Thyroid gland (tissue), 4 donors: ENCODE results near the gene CDH24. TPM values are rescaled to one million over a fixed set of nuclear protein-coding genes. Genes with fewer than 3 reads are reported as not detected.

ENCODE experiments used
- DNase-seq, 2 donors: peaks; one replicate each; pipeline ENCODE4 v3.0.0-alpha.2; 2019
- H3K27ac ChIP-seq, 3 donors: fragments of 200-600 bp; sonication (generic); 1 replicate in 2 of 3; 2 replicates in 1 of 3; pipeline ENCODE4 v1.5.1; 2016 to 2019; ENCODE audit warnings: mild to moderate bottlenecking in 1 of 3, moderate library complexity in 1 of 3
- H3K27me3 ChIP-seq: fragments of 200-600 bp; sonication (generic); one replicate; pipeline ENCODE4 v1.5.1; 2019
- H3K36me3 ChIP-seq, 2 donors: fragments of 200-600 bp; sonication (generic); one replicate each; pipeline ENCODE4 v1.5.1; 2016 to 2019
- H3K4me1 ChIP-seq, 2 donors: fragments of 200-600 bp; sonication (generic); one replicate each; pipeline ENCODE4 v1.5.1; 2017 to 2019
- H3K4me3 ChIP-seq, 3 donors: fragments of 200-600 bp; sonication (generic); replicated peaks in 1 of 3; 1 replicate in 2 of 3; 2 replicates in 1 of 3; pipeline ENCODE4 v1.5.1; 2016; ENCODE audit warnings: mild to moderate bottlenecking in 1 of 3
- H3K9me3 ChIP-seq: fragments of 200-600 bp; sonication (generic); one replicate; pipeline ENCODE4 v1.5.1; 2017
- POLR2A ChIP-seq, 2 donors: fragments of 450-650 bp; IDR thresholded peaks; one replicate each; pipeline ENCODE4 v1.6.1; 2017; ENCODE audit warnings: antibody characterized with exemption in 2 of 2, mild to moderate bottlenecking in 2 of 2, moderate library complexity in 1 of 2
- WGBS, 2 donors: methylation state at CpG; one replicate each; pipeline ENCODE4 v1.1.5; 2017; 5-methylcytosine and 5-hydroxymethylcytosine counted together
- intact Hi-C: fragments of 100-400 bp; cut with DNase I; formaldehyde crosslinking; loops from one replicate; pipeline ENCODE4 v1.15.1; 2023
- total RNA-seq, 4 donors: library from RNA; depleted of rRNA; stranded (reverse); fragments of >200 nt; gene quantifications; one replicate each; pipeline ENCODE4 v1.2.3, GENCODE V29; 2016
- TF ChIP-seq, protein P1 (sequence below), 6 experiments: fragments of 200-600 bp in 3 of 6; fragments of 450-650 bp in 3 of 6; sonication (generic) in 3 of 6; IDR thresholded peaks; one replicate each; pipeline ENCODE4 v1.5.1; 2016 to 2019; ENCODE audit warnings: antibody characterized with exemption in 6 of 6, mild to moderate bottlenecking in 2 of 6, inconsistent platforms in 1 of 6, moderate library complexity in 1 of 6

Gene CDH24
- total RNA-seq, 4 donors from 2014 or later, result 2.9 to 7.8 (median 5.6) TPM

DNA sequence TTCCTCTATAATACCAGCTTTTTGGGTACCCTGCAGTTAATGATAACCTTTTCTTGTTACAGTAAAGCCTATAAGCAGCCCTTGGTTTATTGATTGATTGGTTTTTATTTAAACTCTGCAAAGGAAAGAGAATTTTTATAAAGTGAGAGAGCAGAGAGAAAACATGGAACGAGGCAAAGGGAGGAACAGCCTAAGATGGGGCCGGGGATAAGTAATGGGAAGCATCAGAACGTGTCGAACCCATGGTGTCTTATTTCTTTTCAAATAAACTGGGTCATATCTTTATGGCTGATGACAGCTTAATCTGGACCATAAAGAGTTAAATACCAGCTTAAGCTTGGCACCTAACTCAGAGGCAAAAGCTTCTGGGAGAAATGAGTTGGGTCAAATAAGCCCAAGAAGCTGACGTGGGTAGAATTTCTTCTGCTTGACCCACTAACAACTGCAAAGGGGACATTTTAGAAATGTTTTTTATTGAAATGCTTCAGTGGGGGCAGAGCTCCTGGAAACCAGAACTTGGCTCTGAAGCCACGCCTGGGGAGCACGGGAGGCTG lies 35.4 kb downstream of the CDH24 start:
- TF ChIP-seq POLR2A (IDR thresholded peaks at IDR 0.05), result no peak
- TF ChIP-seq, protein P1, sequence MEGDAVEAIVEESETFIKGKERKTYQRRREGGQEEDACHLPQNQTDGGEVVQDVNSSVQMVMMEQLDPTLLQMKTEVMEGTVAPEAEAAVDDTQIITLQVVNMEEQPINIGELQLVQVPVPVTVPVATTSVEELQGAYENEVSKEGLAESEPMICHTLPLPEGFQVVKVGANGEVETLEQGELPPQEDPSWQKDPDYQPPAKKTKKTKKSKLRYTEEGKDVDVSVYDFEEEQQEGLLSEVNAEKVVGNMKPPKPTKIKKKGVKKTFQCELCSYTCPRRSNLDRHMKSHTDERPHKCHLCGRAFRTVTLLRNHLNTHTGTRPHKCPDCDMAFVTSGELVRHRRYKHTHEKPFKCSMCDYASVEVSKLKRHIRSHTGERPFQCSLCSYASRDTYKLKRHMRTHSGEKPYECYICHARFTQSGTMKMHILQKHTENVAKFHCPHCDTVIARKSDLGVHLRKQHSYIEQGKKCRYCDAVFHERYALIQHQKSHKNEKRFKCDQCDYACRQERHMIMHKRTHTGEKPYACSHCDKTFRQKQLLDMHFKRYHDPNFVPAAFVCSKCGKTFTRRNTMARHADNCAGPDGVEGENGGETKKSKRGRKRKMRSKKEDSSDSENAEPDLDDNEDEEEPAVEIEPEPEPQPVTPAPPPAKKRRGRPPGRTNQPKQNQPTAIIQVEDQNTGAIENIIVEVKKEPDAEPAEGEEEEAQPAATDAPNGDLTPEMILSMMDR (IDR thresholded peaks at IDR 0.05), result no peak
- no peak for DNase-seq
- no peaks in the 10 kb centered on the region for H3K4me1 ChIP-seq
- H3K27ac ChIP-seq, result no peak overlapping the region
- H3K27me3 ChIP-seq, result no peaks in the 10 kb centered on the region
- WGBS, 2 donors, result 68 to 69% methylated on average over 7 of the region's 7 CpGs
- H3K36me3 ChIP-seq, result peaks cover 12 to 13% of the 10 kb centered on the region in 2 donors
- intact Hi-C loops, result no loop called here
- no peaks in the 10 kb centered on the region for H3K9me3 ChIP-seq
- H3K4me3 ChIP-seq, result no peak overlapping the region

DNA sequence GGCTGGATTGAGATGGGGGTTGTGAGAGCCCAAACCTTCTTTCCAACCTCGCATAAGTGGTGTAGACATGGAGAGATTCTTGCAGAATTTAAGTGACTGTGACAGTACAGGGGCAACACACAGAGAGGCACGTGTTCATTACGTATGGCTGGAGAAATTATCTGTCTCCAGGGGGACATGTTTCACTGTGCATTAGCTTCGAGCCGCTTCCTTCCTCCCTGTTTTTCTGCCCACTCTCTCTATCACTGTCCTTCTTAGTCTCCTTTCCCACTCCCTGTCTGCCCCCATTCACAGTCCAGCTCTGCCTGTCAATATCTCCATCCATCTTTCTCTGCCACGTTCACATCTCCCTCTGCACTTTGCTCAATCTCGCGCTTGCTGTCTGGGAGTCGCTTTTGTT lies 35.9 kb downstream of the CDH24 start:
- 72 to 75% methylated on average over 9 of the region's 9 CpGs for WGBS, 2 donors
- intact Hi-C loops, result no loop called here
- DNase-seq, result no peak
- H3K27me3 ChIP-seq, result no peaks in the 10 kb centered on the region
- peaks cover 12 to 13% of the 10 kb centered on the region in 2 donors for H3K36me3 ChIP-seq
- TF ChIP-seq, protein P1 (IDR thresholded peaks at IDR 0.05), result no peak
- no peak for TF ChIP-seq POLR2A (IDR thresholded peaks at IDR 0.05)
- H3K9me3 ChIP-seq, result no peaks in the 10 kb centered on the region
- no peaks in the 10 kb centered on the region for H3K4me1 ChIP-seq
- H3K27ac ChIP-seq, result no peak overlapping the region
- H3K4me3 ChIP-seq, result no peak overlapping the region

GRCh38 chr14:23020143-23021128 lies 36.9 kb downstream of the CDH24 start:
- TF ChIP-seq, protein P1 (IDR thresholded peaks at IDR 0.05), result no peak
- TF ChIP-seq POLR2A (IDR thresholded peaks at IDR 0.05), result no peak
- 82 to 91% methylated on average over 7 of the region's 7 CpGs for WGBS, 2 donors
- H3K36me3 ChIP-seq, result peaks cover 3 to 5% of the 10 kb centered on the region in 2 donors
- H3K4me1 ChIP-seq, result no peaks in the 10 kb centered on the region
- no peak for DNase-seq
- intact Hi-C loops, result no loop called here
- H3K4me3 ChIP-seq, result no peak overlapping the region
- H3K27ac ChIP-seq, result no peak overlapping the region
- no peaks in the 10 kb centered on the region for H3K27me3 ChIP-seq
- no peaks in the 10 kb centered on the region for H3K9me3 ChIP-seq

DNA sequence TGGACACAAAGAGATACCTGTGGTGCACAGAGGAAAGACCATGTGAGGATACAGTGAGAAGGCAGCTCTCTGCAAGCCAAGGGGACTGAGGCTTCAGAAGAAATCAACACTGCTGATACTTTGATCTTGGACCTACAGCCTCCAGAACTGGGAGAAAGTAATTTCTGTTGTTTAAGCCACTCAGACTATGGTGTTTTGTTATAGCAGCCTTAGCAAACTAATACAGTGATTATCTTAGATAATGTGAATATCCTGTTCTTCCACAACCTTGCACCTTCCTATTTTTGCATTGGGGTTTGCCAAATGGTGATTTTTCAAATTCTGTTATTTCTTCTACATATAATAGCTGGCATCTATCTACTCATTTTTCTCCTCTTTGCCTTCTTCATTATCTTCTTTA lies 39.2 kb downstream of the CDH24 start:
- Histone ChIP-seq H3K4me1 (no peaks in the 10 kb centered on the region), H3K36me3 (no peaks in the 10 kb centered on the region), H3K9me3 (no peaks in the 10 kb centered on the region), H3K27ac (no peak overlapping the region), H3K27me3 (no peaks in the 10 kb centered on the region), H3K4me3 (no peak overlapping the region)
- TF ChIP-seq POLR2A (IDR thresholded peaks at IDR 0.05), result no peak
- TF ChIP-seq, protein P1 (IDR thresholded peaks at IDR 0.05), result no peak
- DNase-seq, result no peak
- intact Hi-C loops, result no loop called here

DNA sequence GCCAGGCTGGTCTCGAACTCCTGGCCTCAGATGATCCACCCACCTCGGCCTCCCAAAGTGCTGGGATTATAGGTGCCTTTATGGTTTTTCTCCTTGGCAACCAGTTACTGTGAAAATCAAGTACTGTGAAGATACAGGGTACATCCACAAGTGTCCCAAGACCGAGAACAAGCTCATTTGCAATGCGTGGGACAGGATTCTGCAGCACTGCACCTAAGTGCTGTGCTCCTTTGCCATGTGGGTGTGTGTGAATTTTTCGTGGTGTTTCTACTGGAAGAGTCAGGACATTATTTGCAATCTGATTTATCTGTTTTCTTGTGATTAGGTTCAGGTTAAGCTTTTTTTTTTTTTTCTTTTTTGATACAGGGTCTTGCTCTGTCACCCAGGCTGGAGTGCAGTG lies 40.2 kb downstream of the CDH24 start:
- Histone ChIP-seq H3K4me3 (no peak overlapping the region), H3K27ac (no peak overlapping the region), H3K27me3 (no peaks in the 10 kb centered on the region), H3K4me1 (no peaks in the 10 kb centered on the region), H3K36me3 (no peaks in the 10 kb centered on the region), H3K9me3 (no peaks in the 10 kb centered on the region)
- TF ChIP-seq, protein P1 (IDR thresholded peaks at IDR 0.05), result no peak
- TF ChIP-seq POLR2A (IDR thresholded peaks at IDR 0.05), result no peak
- intact Hi-C loops, result no loop called here
- WGBS, 2 donors, result 91 to 95% methylated on average over 5 of the region's 5 CpGs
- DNase-seq, result no peak
